HepG2 (cell line): ENCODE data around the gene TKFC. TPM values are rescaled to one million over a fixed set of nuclear protein-coding genes. Genes with fewer than 3 reads are reported as not detected.

Experiments used
- BCL6 ChIP-seq: IDR thresholded peaks from 2 replicates; pipeline ENCODE4 v1.6.1; 2016; ENCODE audit warnings: missing genetic modification reagents, missing compliant biosample characterization
- BORCS8-MEF2B ChIP-seq: sonication (generic); formaldehyde crosslinking; IDR thresholded peaks from 2 replicates; pipeline ENCODE4 v1.8.0; 2022; ENCODE audit warnings: mild to moderate bottlenecking, missing genetic modification reagents
- GTF3A ChIP-seq: sonication (generic); formaldehyde crosslinking; conservative IDR thresholded peaks from 2 replicates; pipeline ENCODE4 v1.4.0; 2020; ENCODE audit warnings: mild to moderate bottlenecking, missing genetic modification reagents
- NR1H2 ChIP-seq: sonication (generic); formaldehyde crosslinking; IDR thresholded peaks from 2 replicates; pipeline ENCODE4 v1.8.1; 2022; ENCODE audit warnings: low read depth, missing genetic modification reagents, borderline replicate concordance
- PAF1 ChIP-seq: IDR thresholded peaks from 2 replicates; pipeline ENCODE4 v1.6.1; 2016; ENCODE audit warnings: missing genetic modification reagents, missing compliant biosample characterization
- RAD21 ChIP-seq: fragments of 450-650 bp; formaldehyde crosslinking; IDR thresholded peaks from 2 replicates; pipeline ENCODE4 v1.5.0; 2020; ENCODE audit warnings: mild to moderate bottlenecking
- SIN3B ChIP-seq: fragments of 150-350 bp; IDR thresholded peaks from 2 replicates; pipeline ENCODE4 v1.6.1; 2014; ENCODE audit warnings: low read length
- ZFP62 ChIP-seq: sonication (generic); formaldehyde crosslinking; IDR thresholded peaks from 2 replicates; pipeline ENCODE4 v1.4.0; 2020; ENCODE audit warnings: missing genetic modification reagents
- ZNF33B ChIP-seq: sonication (generic); formaldehyde crosslinking; IDR thresholded peaks from 2 replicates; pipeline ENCODE4 v1.5.1; 2020; ENCODE audit warnings: mild to moderate bottlenecking, missing genetic modification reagents
- ZNF430 ChIP-seq: sonication (generic); formaldehyde crosslinking; IDR thresholded peaks from 2 replicates; pipeline ENCODE4 v1.9.0; 2021; ENCODE audit warnings: mild to moderate bottlenecking, missing genetic modification reagents
- ZNF44 ChIP-seq: sonication (generic); formaldehyde crosslinking; IDR thresholded peaks from 2 replicates; pipeline ENCODE4 v1.5.1; 2020; ENCODE audit warnings: mild to moderate bottlenecking, missing genetic modification reagents
- ZNF543 ChIP-seq: sonication (generic); formaldehyde crosslinking; IDR thresholded peaks from 2 replicates; pipeline ENCODE4 v1.4.0; 2020; ENCODE audit warnings: mild to moderate bottlenecking, missing genetic modification reagents
- ZNF597 ChIP-seq: sonication (generic); formaldehyde crosslinking; IDR thresholded peaks from 2 replicates; pipeline ENCODE4 v1.5.0; 2020; ENCODE audit warnings: missing genetic modification reagents
- ZNF749 ChIP-seq: sonication (generic); formaldehyde crosslinking; IDR thresholded peaks from 2 replicates; pipeline ENCODE4 v1.8.0; 2022; ENCODE audit warnings: mild to moderate bottlenecking, missing genetic modification reagents, moderate library complexity, borderline replicate concordance
- ZNF766 ChIP-seq: sonication (generic); formaldehyde crosslinking; IDR thresholded peaks from 2 replicates; pipeline ENCODE4 v1.5.0; 2020; ENCODE audit warnings: missing genetic modification reagents, borderline replicate concordance
- polyA plus RNA-seq, 8 experiments: library from polyadenylated mRNA; depleted of rRNA in 3 of 8; stranded (reverse) in 7 of 8; unstranded in 1 of 8; fragments of >200 nt; fragmentation: Illumina TruSeq in 4 of 8; extraction: Trizol in 4 of 8; gene quantifications; 2 replicates each; pipeline versions ENCODE4 v1.2.1 to v1.2.3, GENCODE V29; 2011 to 2016; ENCODE audit warnings: low read depth in 4 of 8, missing spikeins in 1 of 8, mixed read lengths in 1 of 8; ENCODE audit not compliant: insufficient read depth in 1 of 8
- total RNA-seq, 5 experiments: library from RNA; depleted of rRNA; stranded (reverse); fragments of >200 nt; fragmentation: Illumina TruSeq; extraction: Trizol; gene quantifications; 2 replicates each; pipeline ENCODE4 v1.2.3, GENCODE V29; 2016; ENCODE audit warnings: low read depth in 1 of 5
- TF ChIP-seq, protein P1 (sequence below): sonication (generic); formaldehyde crosslinking; IDR thresholded peaks from 2 replicates; pipeline ENCODE4 v1.5.0; 2020; ENCODE audit warnings: mild to moderate bottlenecking, missing genetic modification reagents
- TF ChIP-seq, protein P2 (sequence below): IDR thresholded peaks from 2 replicates; pipeline ENCODE4 v1.4.0; 2020; ENCODE audit warnings: mild to moderate bottlenecking, missing genetic modification reagents
- TF ChIP-seq, protein P3 (sequence below): sonication (generic); formaldehyde crosslinking; IDR thresholded peaks from 2 replicates; pipeline ENCODE4 v1.5.0; 2020; ENCODE audit warnings: missing genetic modification reagents, mild to moderate bottlenecking, borderline replicate concordance
- TF ChIP-seq, protein P4 (sequence below): sonication (generic); formaldehyde crosslinking; IDR thresholded peaks from 2 replicates; pipeline ENCODE4 v1.5.0; 2020; ENCODE audit warnings: missing genetic modification reagents

Gene TKFC
- total and polyA plus RNA-seq, 2 of the 13 experiments (the other 11 are each of a cell fraction or from before 2014, with no cell fraction given), result 147 to 197 TPM

- no peak for TF ChIP-seq GTF3A
- TF ChIP-seq ZNF543, result no peak
- peak; percentile 49; the same call in 1 of the 2 replicates for TF ChIP-seq ZNF430
- no peak for TF ChIP-seq SIN3B
- TF ChIP-seq ZFP62 (CRISPR knock-in tag), result no peak
- TF ChIP-seq, protein P1, sequence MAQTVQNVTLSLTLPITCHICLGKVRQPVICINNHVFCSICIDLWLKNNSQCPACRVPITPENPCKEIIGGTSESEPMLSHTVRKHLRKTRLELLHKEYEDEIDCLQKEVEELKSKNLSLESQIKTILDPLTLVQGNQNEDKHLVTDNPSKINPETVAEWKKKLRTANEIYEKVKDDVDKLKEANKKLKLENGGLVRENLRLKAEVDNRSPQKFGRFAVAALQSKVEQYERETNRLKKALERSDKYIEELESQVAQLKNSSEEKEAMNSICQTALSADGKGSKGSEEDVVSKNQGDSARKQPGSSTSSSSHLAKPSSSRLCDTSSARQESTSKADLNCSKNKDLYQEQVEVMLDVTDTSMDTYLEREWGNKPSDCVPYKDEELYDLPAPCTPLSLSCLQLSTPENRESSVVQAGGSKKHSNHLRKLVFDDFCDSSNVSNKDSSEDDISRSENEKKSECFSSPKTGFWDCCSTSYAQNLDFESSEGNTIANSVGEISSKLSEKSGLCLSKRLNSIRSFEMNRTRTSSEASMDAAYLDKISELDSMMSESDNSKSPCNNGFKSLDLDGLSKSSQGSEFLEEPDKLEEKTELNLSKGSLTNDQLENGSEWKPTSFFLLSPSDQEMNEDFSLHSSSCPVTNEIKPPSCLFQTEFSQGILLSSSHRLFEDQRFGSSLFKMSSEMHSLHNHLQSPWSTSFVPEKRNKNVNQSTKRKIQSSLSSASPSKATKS, result no peak
- TF ChIP-seq ZNF749 (CRISPR knock-in tag), result no peak
- no peak for TF ChIP-seq ZNF44 (CRISPR knock-in tag)
- TF ChIP-seq RAD21 (CRISPR knock-in tag), result no peak
- no peak for TF ChIP-seq ZNF597 (CRISPR knock-in tag)
- TF ChIP-seq NR1H2 (CRISPR knock-in tag), result no peak
- peak; percentile 48 for TF ChIP-seq BCL6 (CRISPR knock-in tag)
- no peak for TF ChIP-seq BORCS8-MEF2B (CRISPR knock-in tag)
- TF ChIP-seq, protein P2, sequence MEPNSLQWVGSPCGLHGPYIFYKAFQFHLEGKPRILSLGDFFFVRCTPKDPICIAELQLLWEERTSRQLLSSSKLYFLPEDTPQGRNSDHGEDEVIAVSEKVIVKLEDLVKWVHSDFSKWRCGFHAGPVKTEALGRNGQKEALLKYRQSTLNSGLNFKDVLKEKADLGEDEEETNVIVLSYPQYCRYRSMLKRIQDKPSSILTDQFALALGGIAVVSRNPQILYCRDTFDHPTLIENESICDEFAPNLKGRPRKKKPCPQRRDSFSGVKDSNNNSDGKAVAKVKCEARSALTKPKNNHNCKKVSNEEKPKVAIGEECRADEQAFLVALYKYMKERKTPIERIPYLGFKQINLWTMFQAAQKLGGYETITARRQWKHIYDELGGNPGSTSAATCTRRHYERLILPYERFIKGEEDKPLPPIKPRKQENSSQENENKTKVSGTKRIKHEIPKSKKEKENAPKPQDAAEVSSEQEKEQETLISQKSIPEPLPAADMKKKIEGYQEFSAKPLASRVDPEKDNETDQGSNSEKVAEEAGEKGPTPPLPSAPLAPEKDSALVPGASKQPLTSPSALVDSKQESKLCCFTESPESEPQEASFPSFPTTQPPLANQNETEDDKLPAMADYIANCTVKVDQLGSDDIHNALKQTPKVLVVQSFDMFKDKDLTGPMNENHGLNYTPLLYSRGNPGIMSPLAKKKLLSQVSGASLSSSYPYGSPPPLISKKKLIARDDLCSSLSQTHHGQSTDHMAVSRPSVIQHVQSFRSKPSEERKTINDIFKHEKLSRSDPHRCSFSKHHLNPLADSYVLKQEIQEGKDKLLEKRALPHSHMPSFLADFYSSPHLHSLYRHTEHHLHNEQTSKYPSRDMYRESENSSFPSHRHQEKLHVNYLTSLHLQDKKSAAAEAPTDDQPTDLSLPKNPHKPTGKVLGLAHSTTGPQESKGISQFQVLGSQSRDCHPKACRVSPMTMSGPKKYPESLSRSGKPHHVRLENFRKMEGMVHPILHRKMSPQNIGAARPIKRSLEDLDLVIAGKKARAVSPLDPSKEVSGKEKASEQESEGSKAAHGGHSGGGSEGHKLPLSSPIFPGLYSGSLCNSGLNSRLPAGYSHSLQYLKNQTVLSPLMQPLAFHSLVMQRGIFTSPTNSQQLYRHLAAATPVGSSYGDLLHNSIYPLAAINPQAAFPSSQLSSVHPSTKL (CRISPR knock-in tag), result peak; percentile 81
- TF ChIP-seq ZNF766 (CRISPR knock-in tag), result no peak; the same call in 1 of the 2 replicates
- no peak for TF ChIP-seq ZNF33B (CRISPR knock-in tag)
- TF ChIP-seq PAF1 (CRISPR knock-in tag), result no peak
- TF ChIP-seq, protein P3, sequence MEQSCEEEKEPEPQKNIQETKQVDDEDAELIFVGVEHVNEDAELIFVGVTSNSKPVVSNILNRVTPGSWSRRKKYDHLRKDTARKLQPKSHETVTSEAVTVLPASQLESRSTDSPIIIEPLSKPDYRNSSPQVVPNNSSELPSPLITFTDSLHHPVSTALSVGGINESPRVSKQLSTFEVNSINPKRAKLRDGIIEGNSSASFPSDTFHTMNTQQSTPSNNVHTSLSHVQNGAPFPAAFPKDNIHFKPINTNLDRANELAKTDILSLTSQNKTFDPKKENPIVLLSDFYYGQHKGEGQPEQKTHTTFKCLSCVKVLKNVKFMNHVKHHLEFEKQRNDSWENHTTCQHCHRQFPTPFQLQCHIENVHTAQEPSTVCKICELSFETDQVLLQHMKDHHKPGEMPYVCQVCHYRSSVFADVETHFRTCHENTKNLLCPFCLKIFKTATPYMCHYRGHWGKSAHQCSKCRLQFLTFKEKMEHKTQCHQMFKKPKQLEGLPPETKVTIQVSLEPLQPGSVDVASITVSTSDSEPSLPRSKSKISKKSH (CRISPR knock-in tag), result peak; percentile 52; the same call in 1 of the 2 replicates
- TF ChIP-seq, protein P4, sequence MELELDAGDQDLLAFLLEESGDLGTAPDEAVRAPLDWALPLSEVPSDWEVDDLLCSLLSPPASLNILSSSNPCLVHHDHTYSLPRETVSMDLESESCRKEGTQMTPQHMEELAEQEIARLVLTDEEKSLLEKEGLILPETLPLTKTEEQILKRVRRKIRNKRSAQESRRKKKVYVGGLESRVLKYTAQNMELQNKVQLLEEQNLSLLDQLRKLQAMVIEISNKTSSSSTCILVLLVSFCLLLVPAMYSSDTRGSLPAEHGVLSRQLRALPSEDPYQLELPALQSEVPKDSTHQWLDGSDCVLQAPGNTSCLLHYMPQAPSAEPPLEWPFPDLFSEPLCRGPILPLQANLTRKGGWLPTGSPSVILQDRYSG (CRISPR knock-in tag), result no peak
Observed at GRCh38 chr11:61369372-61370348, 36.6 kb downstream of the TKFC start (continued).
